Progenitor cell of endocrine pancreas (in vitro differentiated cells): Measurements from ENCODE around the gene OGDH. TPM values are rescaled to one million over a fixed set of nuclear protein-coding genes. Genes with fewer than 3 reads are reported as not detected.
A peak's percentile ranks its signal among the peaks of the same experiment; 100 is the strongest.

Experiments
- DNase-seq: peaks from one replicate; pipeline ENCODE4 v3.0.0; 2021; ENCODE audit warnings: low spot score; ENCODE audit not compliant: unreplicated experiment
- H3K27ac Mint-ChIP-seq: 2 replicates; pipeline ENCODE4 v1.8.0; 2021; ENCODE audit warnings: mild to moderate bottlenecking, moderate library complexity, mixed read lengths
- H3K27me3 Mint-ChIP-seq: 2 replicates; pipeline ENCODE4 v1.8.0; 2021; ENCODE audit warnings: mixed read lengths
- H3K36me3 Mint-ChIP-seq: 2 replicates; pipeline ENCODE4 v1.8.0; 2022; ENCODE audit warnings: mixed read lengths; ENCODE audit not compliant: insufficient read depth
- H3K4me1 Mint-ChIP-seq: 2 replicates; pipeline ENCODE4 v1.8.0; 2021; ENCODE audit warnings: low read depth, mixed read lengths
- H3K4me3 Mint-ChIP-seq: 2 replicates; pipeline ENCODE4 v1.8.0; 2021; ENCODE audit warnings: low read depth, mild to moderate bottlenecking, moderate library complexity, mixed read lengths
- H3K9me3 Mint-ChIP-seq: 2 replicates; pipeline ENCODE4 v1.8.0; 2021; ENCODE audit warnings: low read depth, mixed read lengths
- CTCF ChIP-seq: fragments of 200-600 bp; sonication (generic); IDR thresholded peaks from one replicate; pipeline ENCODE4 v1.5.0; 2021; ENCODE audit warnings: antibody characterized with exemption, mild to moderate bottlenecking; ENCODE audit not compliant: unreplicated experiment
- total RNA-seq: library from RNA; stranded (reverse); gene quantifications from 2 replicates; pipeline ENCODE4 v1.2.1, GENCODE V29; 2021

OGDH gene
- total RNA-seq, 1 donor from 2014 or later, result 105 TPM

- H3K4me1 Mint-ChIP-seq, result peaks cover 57% of the 10 kb centered on the region
- H3K27me3 Mint-ChIP-seq, result no peaks in the 10 kb centered on the region
- H3K9me3 Mint-ChIP-seq, result no peaks in the 10 kb centered on the region
- peak overlapping the region; percentile 91 for H3K27ac Mint-ChIP-seq
- DNase-seq, result no peak
- no peak overlapping the region for H3K4me3 Mint-ChIP-seq
- no peak for TF ChIP-seq CTCF
- peaks cover 16% of the 10 kb centered on the region for H3K36me3 Mint-ChIP-seq
These were observed 27.9 kb downstream of the OGDH start for GRCh38 chr7:44634187-44634838.

GRCh38 chr7:44634839-44635591 is 28.6 kb downstream of the OGDH start:
- Mint-ChIP-seq H3K36me3 (peaks cover 14% of the 10 kb centered on the region), H3K27ac (peak overlapping the region; percentile 91), H3K27me3 (no peaks in the 10 kb centered on the region), H3K4me1 (peaks cover 62% of the 10 kb centered on the region), H3K4me3 (no peak overlapping the region), H3K9me3 (no peaks in the 10 kb centered on the region)
- no peak for TF ChIP-seq CTCF
- DNase-seq, result no peak

GRCh38 chr7:44636041-44636584 is 29.7 kb downstream of the OGDH start:
- TF ChIP-seq CTCF, result no peak
- H3K4me3 Mint-ChIP-seq, result no peak overlapping the region
- peaks cover 60% of the 10 kb centered on the region for H3K4me1 Mint-ChIP-seq

GRCh38 chr7:44636926-44637325 is 30.5 kb downstream of the OGDH start:
- Mint-ChIP-seq H3K4me1 (peaks cover 52% of the 10 kb centered on the region), H3K27ac (no peak overlapping the region), H3K36me3 (peaks cover 11% of the 10 kb centered on the region), H3K4me3 (no peak overlapping the region), H3K27me3 (no peaks in the 10 kb centered on the region), H3K9me3 (no peaks in the 10 kb centered on the region)
- DNase-seq, result no peak
- no peak for TF ChIP-seq CTCF

More at GRCh38 chr7:44636041-44636584, 29.7 kb downstream of the OGDH start:
- Mint-ChIP-seq H3K27ac (no peak overlapping the region), H3K36me3 (peaks cover 14% of the 10 kb centered on the region), H3K27me3 (no peaks in the 10 kb centered on the region), H3K9me3 (no peaks in the 10 kb centered on the region)
- no peak for DNase-seq

- peak overlapping the region; percentile 94 for H3K27ac Mint-ChIP-seq
- no peak for DNase-seq
- peaks cover 10% of the 10 kb centered on the region for H3K36me3 Mint-ChIP-seq
- no peak for TF ChIP-seq CTCF
- no peak overlapping the region for H3K4me3 Mint-ChIP-seq
- no peaks in the 10 kb centered on the region for H3K27me3 Mint-ChIP-seq
- peaks cover 51% of the 10 kb centered on the region for H3K4me1 Mint-ChIP-seq
- no peaks in the 10 kb centered on the region for H3K9me3 Mint-ChIP-seq
These were observed 31.6 kb downstream of the OGDH start for GRCh38 chr7:44637788-44638594.
